ENCODE results near the gene CCDC178. TPM values are rescaled to one million over a fixed set of nuclear protein-coding genes. Genes with fewer than 3 reads are reported as not detected.

Gene CCDC178
- polyA plus RNA-seq, 2 of the 4 experiments (the other 2 are of a cell fraction): 0.06 TPM; not detected in 1

DNA sequence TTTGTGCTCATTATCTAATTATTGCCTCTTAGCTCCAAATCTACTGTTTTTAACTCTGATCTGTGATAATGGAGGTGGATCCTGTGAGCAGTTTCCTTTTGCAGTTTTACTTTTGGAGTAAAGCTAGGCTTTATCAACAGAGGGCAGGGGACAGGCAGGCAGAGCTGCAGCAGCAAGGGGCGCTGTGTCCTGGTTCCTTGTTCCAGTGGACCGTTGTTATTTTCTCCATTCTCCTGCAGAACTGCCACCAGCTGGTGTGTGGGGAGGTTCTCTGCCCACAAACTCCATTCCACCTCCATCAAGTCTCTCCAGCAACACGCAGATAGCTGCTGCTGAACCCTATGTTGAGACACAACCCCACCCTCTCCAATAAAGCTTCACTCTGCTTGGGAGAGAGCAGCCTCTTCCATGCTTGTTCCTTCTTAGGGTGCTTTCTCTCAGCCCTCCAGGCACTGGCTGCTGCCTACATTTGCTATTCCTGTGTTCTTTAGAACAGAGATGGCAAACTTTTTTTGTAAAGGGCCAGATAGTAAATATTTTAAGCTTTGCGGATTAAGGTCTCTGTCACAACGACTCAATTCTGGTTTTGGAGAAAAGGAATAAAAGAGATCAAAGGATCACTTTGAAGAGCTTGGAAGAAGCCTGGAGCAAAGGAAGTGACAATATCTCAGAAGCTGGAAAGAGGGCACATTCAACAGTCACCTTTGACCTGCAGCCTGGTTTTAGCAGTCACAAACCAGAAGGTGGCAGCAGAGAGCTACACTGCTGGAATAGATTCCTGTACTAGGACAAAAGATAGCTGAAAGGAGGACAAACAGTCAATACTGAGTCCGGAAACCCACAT is 208.8 kb downstream of the CCDC178 start:
- DNase-seq (ENCODE audit: low read depth in 1 of 2, low spot score in 1 of 2) (peak; percentile 11 to 54), ATAC-seq (peak; percentile 66 to 79; a peak in 4 of 6 replicates), FAIRE-seq (no peak)
- H3K4me1 ChIP-seq: no peaks in the 10 kb centered on the region
- TF ChIP-seq SMC3 (IDR thresholded peaks at IDR 0.05) (peak; percentile 33; the same call in 1 of the 3 replicates), ZC3H11A (IDR thresholded peaks at IDR 0.05) (no peak), RAD21 (conservative IDR thresholded peaks at IDR 0.05 in 1 of 2, IDR thresholded peaks at IDR 0.05 in 1 of 2) (peak; percentile 51 to 62)
- TF ChIP-seq, protein P1, sequence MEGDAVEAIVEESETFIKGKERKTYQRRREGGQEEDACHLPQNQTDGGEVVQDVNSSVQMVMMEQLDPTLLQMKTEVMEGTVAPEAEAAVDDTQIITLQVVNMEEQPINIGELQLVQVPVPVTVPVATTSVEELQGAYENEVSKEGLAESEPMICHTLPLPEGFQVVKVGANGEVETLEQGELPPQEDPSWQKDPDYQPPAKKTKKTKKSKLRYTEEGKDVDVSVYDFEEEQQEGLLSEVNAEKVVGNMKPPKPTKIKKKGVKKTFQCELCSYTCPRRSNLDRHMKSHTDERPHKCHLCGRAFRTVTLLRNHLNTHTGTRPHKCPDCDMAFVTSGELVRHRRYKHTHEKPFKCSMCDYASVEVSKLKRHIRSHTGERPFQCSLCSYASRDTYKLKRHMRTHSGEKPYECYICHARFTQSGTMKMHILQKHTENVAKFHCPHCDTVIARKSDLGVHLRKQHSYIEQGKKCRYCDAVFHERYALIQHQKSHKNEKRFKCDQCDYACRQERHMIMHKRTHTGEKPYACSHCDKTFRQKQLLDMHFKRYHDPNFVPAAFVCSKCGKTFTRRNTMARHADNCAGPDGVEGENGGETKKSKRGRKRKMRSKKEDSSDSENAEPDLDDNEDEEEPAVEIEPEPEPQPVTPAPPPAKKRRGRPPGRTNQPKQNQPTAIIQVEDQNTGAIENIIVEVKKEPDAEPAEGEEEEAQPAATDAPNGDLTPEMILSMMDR (IDR thresholded peaks at IDR 0.05): peak; percentile 60
- 34% methylated on average over 6 of the region's 6 CpGs for WGBS (ENCODE audit: missing lambda C conversion rate)
- CTCF ChIA-PET: interaction anchor here (0.8 to 2.1 kb wide), 10 partner anchors 8 to 1091 kb away, joined by 3 to 10 read pairs (median 4); no protein-coding TSS in a partner anchor
- no peak overlapping the region for H3K27ac ChIP-seq
- H3K4me3 ChIP-seq: no peak overlapping the region
- POLR2A ChIA-PET: no interaction called here
- H3K4me2 ChIP-seq: no peak overlapping the region
- no peaks in the 10 kb centered on the region for H3K9me3 ChIP-seq

DNA sequence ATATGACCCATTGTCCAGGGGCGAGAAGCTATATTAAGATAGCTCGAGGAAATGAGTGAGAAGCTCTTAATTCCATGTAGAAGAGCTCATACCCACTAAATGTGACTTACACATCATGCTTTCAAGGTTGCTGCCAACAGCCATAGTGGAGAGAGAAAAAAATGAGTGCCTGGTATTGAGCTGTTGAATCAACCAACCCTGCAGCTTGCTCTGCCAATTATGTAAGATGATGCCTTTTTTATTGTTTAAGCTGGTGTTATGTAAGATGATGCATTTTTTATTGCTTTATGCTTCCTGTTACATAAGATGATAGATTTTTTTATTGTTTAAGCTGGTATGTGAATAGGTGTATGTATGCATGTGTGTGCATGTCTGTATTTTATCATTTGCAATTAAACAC is 228.2 kb downstream of the CCDC178 start:
- no peaks in the 10 kb centered on the region for H3K9me3 ChIP-seq
- no peak overlapping the region for H3K27ac ChIP-seq
- no peak overlapping the region for H3K4me2 ChIP-seq
- H3K4me3 ChIP-seq: no peak overlapping the region
- POLR2A ChIA-PET: no interaction called here
- no peak for ATAC-seq
- CTCF ChIA-PET: interaction anchor here (3.0 kb wide), 1 partner anchor 19 kb away, joined by 10 read pairs; no protein-coding TSS in a partner anchor
- FAIRE-seq: no peak
- 6% methylated on average over 2 of the region's 2 CpGs for WGBS (ENCODE audit: missing lambda C conversion rate)
- TF ChIP-seq ZC3H11A (IDR thresholded peaks at IDR 0.05) (no peak), EHF (CRISPR knock-in tag; IDR thresholded peaks at IDR 0.05) (no peak), FOXS1 (CRISPR knock-in tag; IDR thresholded peaks at IDR 0.05) (no peak), NR3C1 (IDR thresholded peaks at IDR 0.05) (no peak), HDAC2 (IDR thresholded peaks at IDR 0.05) (no peak), MAFK (IDR thresholded peaks at IDR 0.05; ENCODE audit: partially characterized antibody) (no peak), HEYL (CRISPR knock-in tag; IDR thresholded peaks at IDR 0.05) (no peak), PHF8 (IDR thresholded peaks at IDR 0.05; ENCODE audit: borderline replicate concordance, low read depth) (no peak), HOXB13 (CRISPR knock-in tag; IDR thresholded peaks at IDR 0.05; ENCODE audit: low read depth) (no peak), POLR2A (IDR thresholded peaks at IDR 0.05; ENCODE audit: low read length) (no peak), FOSB (CRISPR knock-in tag; IDR thresholded peaks at IDR 0.05) (no peak), MAZ (IDR thresholded peaks at IDR 0.05; ENCODE audit: borderline replicate concordance, low read depth, low read length) (no peak), NPAS2 (CRISPR knock-in tag; IDR thresholded peaks at IDR 0.05; ENCODE audit: borderline replicate concordance) (no peak), TP53 (CRISPR knock-in tag; IDR thresholded peaks at IDR 0.05) (no peak), RCOR1 (IDR thresholded peaks at IDR 0.05; ENCODE audit: low read depth, low read length) (no peak), MYC (IDR thresholded peaks at IDR 0.05; ENCODE audit: borderline replicate concordance, low read length) (no peak), KDM5A (IDR thresholded peaks at IDR 0.05) (no peak), RFX5 (IDR thresholded peaks at IDR 0.05) (no peak)
- TF ChIP-seq, protein P2, sequence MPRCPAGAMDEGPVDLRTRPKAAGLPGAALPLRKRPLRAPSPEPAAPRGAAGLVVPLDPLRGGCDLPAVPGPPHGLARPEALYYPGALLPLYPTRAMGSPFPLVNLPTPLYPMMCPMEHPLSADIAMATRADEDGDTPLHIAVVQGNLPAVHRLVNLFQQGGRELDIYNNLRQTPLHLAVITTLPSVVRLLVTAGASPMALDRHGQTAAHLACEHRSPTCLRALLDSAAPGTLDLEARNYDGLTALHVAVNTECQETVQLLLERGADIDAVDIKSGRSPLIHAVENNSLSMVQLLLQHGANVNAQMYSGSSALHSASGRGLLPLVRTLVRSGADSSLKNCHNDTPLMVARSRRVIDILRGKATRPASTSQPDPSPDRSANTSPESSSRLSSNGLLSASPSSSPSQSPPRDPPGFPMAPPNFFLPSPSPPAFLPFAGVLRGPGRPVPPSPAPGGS (IDR thresholded peaks at IDR 0.05): no peak
- TF ChIP-seq, protein P3, sequence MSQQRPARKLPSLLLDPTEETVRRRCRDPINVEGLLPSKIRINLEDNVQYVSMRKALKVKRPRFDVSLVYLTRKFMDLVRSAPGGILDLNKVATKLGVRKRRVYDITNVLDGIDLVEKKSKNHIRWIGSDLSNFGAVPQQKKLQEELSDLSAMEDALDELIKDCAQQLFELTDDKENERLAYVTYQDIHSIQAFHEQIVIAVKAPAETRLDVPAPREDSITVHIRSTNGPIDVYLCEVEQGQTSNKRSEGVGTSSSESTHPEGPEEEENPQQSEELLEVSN (IDR thresholded peaks at IDR 0.05; ENCODE audit: borderline replicate concordance, low read depth): no peak
- no peaks in the 10 kb centered on the region for H3K4me1 ChIP-seq
- no peak for DNase-seq (ENCODE audit: low read depth in 1 of 2, low spot score in 1 of 2)
